Measurements from ENCODE around the gene ARMH4. TPM values are rescaled to one million over a fixed set of nuclear protein-coding genes. Genes with fewer than 3 reads are reported as not detected.

ARMH4 gene
- total RNA-seq, 1 experiment from 2014 or later: 42.6 TPM

DNA sequence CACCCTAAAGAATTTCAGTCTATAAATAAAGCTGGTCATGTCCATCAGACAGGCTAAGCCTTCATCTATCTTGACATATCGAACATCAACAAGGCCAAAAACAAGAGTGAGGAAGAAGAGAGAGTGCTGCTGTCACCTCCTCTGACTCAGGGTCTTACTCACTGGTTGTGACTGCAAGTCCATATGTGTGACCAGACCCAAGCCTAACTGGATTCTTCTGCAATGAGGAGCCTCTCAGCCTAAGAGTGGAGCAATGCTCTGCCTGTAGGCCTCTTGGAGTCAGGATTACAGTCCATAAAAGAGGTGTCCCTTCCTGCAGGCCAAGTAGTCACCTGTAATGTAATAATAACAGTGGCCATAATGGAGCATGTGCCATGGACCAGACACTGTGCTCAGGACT is 165.0 kb downstream of the ARMH4 start:
- Histone ChIP-seq H3K4me2 (ENCODE audit: insufficient read depth, insufficient read length, low read length) (no peak overlapping the region), H2BK20ac (ENCODE audit: low read depth, low read length, poor library complexity, severe bottlenecking) (no peak overlapping the region), H3K4ac (ENCODE audit: low read depth, low read length) (no peak overlapping the region), H2AFZ (ENCODE audit: low read length) (no peak overlapping the region), H3K4me1 (ENCODE audit: insufficient read depth, low read length) (peaks cover 2% of the 10 kb centered on the region; the same call in 1 of the 2 replicates), H2BK120ac (ENCODE audit: low read depth, low read length, poor library complexity, severe bottlenecking) (no peak overlapping the region), H3K14ac (ENCODE audit: insufficient read depth, low read length) (no peak overlapping the region), H3K23ac (ENCODE audit: insufficient read length, low read depth, low read length) (no peak overlapping the region), H4K8ac (replicated peaks; ENCODE audit: insufficient read length, low read depth, low read length) (no peak overlapping the region), H4K5ac (ENCODE audit: insufficient read length, low read depth, low read length) (no peak overlapping the region), H2BK5ac (ENCODE audit: insufficient read length, low read length) (no peak overlapping the region), H3T11ph (ENCODE audit: low read length) (no peak overlapping the region), H3K56ac (ENCODE audit: insufficient read length, low read depth, low read length) (no peak overlapping the region), H3K27ac (ENCODE audit: insufficient read length, low read depth, low read length) (no peak overlapping the region), H4K20me1 (ENCODE audit: control insufficient read depth, insufficient read depth, insufficient read length) (no peaks in the 10 kb centered on the region), H2AK5ac (ENCODE audit: insufficient read length, low read length) (no peak overlapping the region), H2BK15ac (ENCODE audit: low read depth, low read length) (no peak overlapping the region), H3K79me2 (ENCODE audit: insufficient read depth, low read length) (no peaks in the 10 kb centered on the region), H3K27me3 (ENCODE audit: insufficient read depth, low read length) (no peaks in the 10 kb centered on the region), H3K9ac (ENCODE audit: extremely low read depth, insufficient read length, low read length) (no peak overlapping the region), H3K23me2 (ENCODE audit: insufficient read length, low read depth, low read length, poor library complexity, severe bottlenecking) (no peaks in the 10 kb centered on the region), H3K79me1 (ENCODE audit: insufficient read depth, low read depth, low read length, poor library complexity, severe bottlenecking) (no peaks in the 10 kb centered on the region), H4K91ac (ENCODE audit: insufficient read length, low read depth, low read length) (no peak overlapping the region), H3K9me3 (ENCODE audit: control insufficient read depth, low read depth, low read length) (no peaks in the 10 kb centered on the region), H2BK12ac (ENCODE audit: insufficient read length, low read depth, low read length) (no peak overlapping the region), H3K18ac (ENCODE audit: insufficient read length, low read depth, low read length) (no peak overlapping the region)
- DNase-seq: no peak
- H3K9me3 Mint-ChIP-seq: no peaks in the 10 kb centered on the region
- H3K4me3 Mint-ChIP-seq: no peak overlapping the region
- H3K27ac Mint-ChIP-seq: no peak overlapping the region
- no peaks in the 10 kb centered on the region for H3K27me3 Mint-ChIP-seq (ENCODE audit: low read depth)
- no peaks in the 10 kb centered on the region for H3K36me3 Mint-ChIP-seq (ENCODE audit: insufficient read depth in 1 of 3, low read depth in 3 of 3)
- WGBS (ENCODE audit: extremely low coverage, insufficient read length, low lambda C conversion rate): no CpG with 5 or more reads among the region's 1 CpG
- peaks cover 11 to 16% of the 10 kb centered on the region in 2 experiments for H3K4me1 Mint-ChIP-seq
- TF ChIP-seq, protein P1, sequence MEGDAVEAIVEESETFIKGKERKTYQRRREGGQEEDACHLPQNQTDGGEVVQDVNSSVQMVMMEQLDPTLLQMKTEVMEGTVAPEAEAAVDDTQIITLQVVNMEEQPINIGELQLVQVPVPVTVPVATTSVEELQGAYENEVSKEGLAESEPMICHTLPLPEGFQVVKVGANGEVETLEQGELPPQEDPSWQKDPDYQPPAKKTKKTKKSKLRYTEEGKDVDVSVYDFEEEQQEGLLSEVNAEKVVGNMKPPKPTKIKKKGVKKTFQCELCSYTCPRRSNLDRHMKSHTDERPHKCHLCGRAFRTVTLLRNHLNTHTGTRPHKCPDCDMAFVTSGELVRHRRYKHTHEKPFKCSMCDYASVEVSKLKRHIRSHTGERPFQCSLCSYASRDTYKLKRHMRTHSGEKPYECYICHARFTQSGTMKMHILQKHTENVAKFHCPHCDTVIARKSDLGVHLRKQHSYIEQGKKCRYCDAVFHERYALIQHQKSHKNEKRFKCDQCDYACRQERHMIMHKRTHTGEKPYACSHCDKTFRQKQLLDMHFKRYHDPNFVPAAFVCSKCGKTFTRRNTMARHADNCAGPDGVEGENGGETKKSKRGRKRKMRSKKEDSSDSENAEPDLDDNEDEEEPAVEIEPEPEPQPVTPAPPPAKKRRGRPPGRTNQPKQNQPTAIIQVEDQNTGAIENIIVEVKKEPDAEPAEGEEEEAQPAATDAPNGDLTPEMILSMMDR (conservative IDR thresholded peaks at IDR 0.05): no peak

Measured in H9 (cell line).